ENCODE data around the gene WWOX. TPM values are rescaled to one million over a fixed set of nuclear protein-coding genes. Genes with fewer than 3 reads are reported as not detected.

Gene WWOX
- total RNA-seq, 1 experiment from 2014 or later, result 15.6 TPM

GRCh38 chr16:78789561-78789960 is 690.1 kb downstream of the WWOX start:
- no peak overlapping the region for H3K23ac ChIP-seq (ENCODE audit: insufficient read length, low read depth, low read length)
- H2AK5ac ChIP-seq (ENCODE audit: insufficient read length, low read length), result no peak overlapping the region
- no peak overlapping the region for H2BK15ac ChIP-seq (ENCODE audit: low read depth, low read length)
- H2BK12ac ChIP-seq (ENCODE audit: insufficient read length, low read depth, low read length), result no peak overlapping the region
- no peak overlapping the region for H2AFZ ChIP-seq (ENCODE audit: low read length)
- H4K5ac ChIP-seq (ENCODE audit: insufficient read length, low read depth, low read length), result no peak overlapping the region
- DNase-seq, result no peak
- H3K4me1 Mint-ChIP-seq, result no peaks in the 10 kb centered on the region
- H4K20me1 ChIP-seq (ENCODE audit: control insufficient read depth, insufficient read depth, insufficient read length), result no peaks in the 10 kb centered on the region
- no peaks in the 10 kb centered on the region for H3K9me3 ChIP-seq (ENCODE audit: control insufficient read depth, low read depth, low read length)
- H3K56ac ChIP-seq (ENCODE audit: insufficient read length, low read depth, low read length), result no peak overlapping the region
- no CpG with 5 or more reads among the region's 2 CpGs for WGBS (ENCODE audit: extremely low coverage, insufficient read length, low lambda C conversion rate)
- H3K18ac ChIP-seq (ENCODE audit: insufficient read length, low read depth, low read length), result no peak overlapping the region
- H3K9ac ChIP-seq (ENCODE audit: extremely low read depth, insufficient read length, low read length), result no peak overlapping the region
- H3K4ac ChIP-seq (ENCODE audit: low read depth, low read length), result no peak overlapping the region
- H3K4me3 Mint-ChIP-seq, result no peak overlapping the region
- H4K8ac ChIP-seq (replicated peaks; ENCODE audit: insufficient read length, low read depth, low read length), result no peak overlapping the region
- no peaks in the 10 kb centered on the region for H3K9me3 Mint-ChIP-seq
- H3T11ph ChIP-seq (ENCODE audit: low read length), result no peak overlapping the region
- H3K27me3 ChIP-seq (ENCODE audit: insufficient read depth, low read length), result no peaks in the 10 kb centered on the region
- no peak overlapping the region for H3K14ac ChIP-seq (ENCODE audit: insufficient read depth, low read length)
- no peak for TF ChIP-seq CTCF (conservative IDR thresholded peaks at IDR 0.05)
- no peak overlapping the region for H3K27ac Mint-ChIP-seq
- H2BK20ac ChIP-seq (ENCODE audit: low read depth, low read length, poor library complexity, severe bottlenecking), result no peak overlapping the region
- no peak overlapping the region for H3K4me2 ChIP-seq (ENCODE audit: insufficient read depth, insufficient read length, low read length)
- no peak overlapping the region for H4K91ac ChIP-seq (ENCODE audit: insufficient read length, low read depth, low read length)
- H3K79me2 ChIP-seq (ENCODE audit: insufficient read depth, low read length), result no peaks in the 10 kb centered on the region
- peaks cover 6% of the 10 kb centered on the region for H3K27me3 Mint-ChIP-seq (ENCODE audit: low read depth)
- H3K36me3 Mint-ChIP-seq (ENCODE audit: insufficient read depth in 1 of 3, low read depth in 3 of 3), result no peaks in the 10 kb centered on the region
- no peak overlapping the region for H3K27ac ChIP-seq (ENCODE audit: insufficient read length, low read depth, low read length)
- H2BK5ac ChIP-seq (ENCODE audit: insufficient read length, low read length), result no peak overlapping the region
- no peaks in the 10 kb centered on the region for H3K4me1 ChIP-seq (ENCODE audit: insufficient read depth, low read length)
- no peaks in the 10 kb centered on the region for H3K79me1 ChIP-seq (ENCODE audit: insufficient read depth, low read depth, low read length, poor library complexity, severe bottlenecking)
- H3K23me2 ChIP-seq (ENCODE audit: insufficient read length, low read depth, low read length, poor library complexity, severe bottlenecking), result no peaks in the 10 kb centered on the region
- no peak overlapping the region for H2BK120ac ChIP-seq (ENCODE audit: low read depth, low read length, poor library complexity, severe bottlenecking)
